ENCODE results near the gene NDUFB4.
A peak's percentile ranks its signal among the peaks of the same experiment; 100 is the strongest.

Gene NDUFB4

DNA sequence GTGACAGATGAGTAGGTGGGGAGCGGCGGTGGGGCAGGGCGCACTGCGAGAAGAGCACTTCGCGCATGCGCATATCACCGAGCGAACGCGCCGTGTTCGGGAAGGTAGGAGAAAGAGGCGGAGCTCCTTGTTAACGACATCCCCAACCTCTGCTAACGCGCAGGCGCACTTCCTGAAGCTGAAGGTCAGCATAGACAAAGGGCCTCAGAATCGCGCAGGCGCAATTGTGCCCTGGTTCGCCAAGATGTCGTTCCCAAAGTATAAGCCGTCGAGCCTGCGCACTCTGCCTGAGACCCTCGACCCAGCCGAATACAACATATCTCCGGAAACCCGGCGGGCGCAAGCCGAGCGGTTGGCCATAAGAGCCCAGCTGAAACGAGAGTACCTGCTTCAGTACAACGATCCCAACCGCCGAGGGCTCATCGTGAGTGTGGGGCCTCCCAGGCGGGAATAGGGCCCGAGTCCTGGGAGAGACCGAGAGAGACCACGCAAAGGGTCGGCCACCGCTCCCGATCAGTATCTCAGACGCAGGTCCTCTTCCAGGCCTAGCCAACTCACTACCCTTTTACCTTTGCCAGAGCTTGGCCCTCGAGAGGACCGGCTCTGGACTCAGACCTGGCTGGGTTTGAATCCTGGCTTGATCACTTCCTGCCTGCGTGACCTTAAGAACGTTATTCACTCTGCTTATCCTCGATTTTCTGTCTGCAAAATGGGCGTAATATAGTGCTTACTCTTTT lies at the start of gene NDUFB4:
NDUFB4 (plus strand) TSS at position 221 of the 737 bp plus-strand sequence; CDS start at position 245, 24 bp downstream.
- DNase-seq (ENCODE audit: low spot score), result peak; percentile 98

DNA sequence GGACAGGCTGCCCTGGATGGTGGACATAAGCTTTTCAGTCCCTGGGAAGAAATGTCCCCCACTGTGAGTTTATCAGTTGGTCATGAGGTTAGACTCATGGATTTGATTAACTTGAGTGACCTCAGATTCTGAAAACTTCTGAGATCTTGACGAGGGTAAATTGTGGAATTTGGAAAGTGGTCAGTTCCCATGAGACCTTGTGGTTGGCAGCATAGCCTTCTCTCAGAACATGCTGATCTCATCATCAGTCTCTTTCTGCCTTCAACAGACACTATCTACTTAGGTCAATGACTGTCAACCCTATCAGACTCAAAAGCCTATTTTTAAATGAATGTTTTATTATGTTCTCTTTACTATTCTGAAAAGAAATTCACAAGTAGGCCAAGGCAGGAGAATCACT lies 45.6 kb upstream of the NDUFB4 start:
- no peak for DNase-seq (ENCODE audit: low spot score)

DNA sequence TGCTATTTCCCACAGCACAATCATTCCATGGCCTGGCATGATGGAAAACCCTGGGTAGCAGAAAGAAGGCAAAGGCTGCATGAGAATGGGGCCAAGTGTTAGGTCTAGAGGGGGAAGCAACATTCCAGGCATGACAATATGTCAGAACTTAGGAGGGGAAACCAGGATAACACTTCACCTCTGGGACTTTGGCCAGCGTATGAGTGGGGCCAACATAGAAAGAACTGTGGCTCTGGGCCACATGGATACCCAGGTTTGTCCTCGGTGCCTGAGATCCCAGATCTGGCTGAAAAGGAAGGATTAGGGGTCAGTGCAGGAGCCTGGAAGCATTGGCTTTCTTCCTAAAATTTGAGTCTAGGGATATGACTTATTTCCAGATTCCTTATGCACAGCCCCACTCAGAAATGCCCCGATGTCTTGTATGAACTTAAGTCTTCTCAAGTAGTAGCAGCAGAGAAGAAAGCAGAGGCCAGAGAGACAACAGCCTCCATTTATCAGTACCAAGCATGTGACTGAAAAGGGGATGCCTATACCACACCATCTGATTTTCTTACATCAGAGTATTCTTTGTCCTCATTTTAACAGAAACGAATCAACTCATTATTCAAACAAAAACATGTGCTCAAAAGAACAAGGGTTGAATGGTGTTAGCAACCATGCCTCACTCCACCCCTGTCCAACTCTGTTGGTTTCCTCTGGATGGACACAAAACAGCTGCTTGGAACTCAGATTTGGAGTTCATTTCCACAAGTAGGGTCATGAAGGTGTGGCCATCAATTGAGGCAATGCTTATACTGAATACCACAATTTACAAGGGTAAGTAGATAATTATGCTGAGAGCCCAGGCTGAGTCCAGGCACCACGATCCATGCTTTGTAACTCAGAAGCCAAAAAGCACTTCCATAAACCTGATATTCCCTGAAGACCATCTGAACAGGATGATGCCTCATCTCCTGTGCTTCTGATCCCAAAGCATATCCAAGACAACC lies 43.7 kb upstream of the NDUFB4 start:
- DNase-seq (ENCODE audit: low spot score), result no peak

DNA sequence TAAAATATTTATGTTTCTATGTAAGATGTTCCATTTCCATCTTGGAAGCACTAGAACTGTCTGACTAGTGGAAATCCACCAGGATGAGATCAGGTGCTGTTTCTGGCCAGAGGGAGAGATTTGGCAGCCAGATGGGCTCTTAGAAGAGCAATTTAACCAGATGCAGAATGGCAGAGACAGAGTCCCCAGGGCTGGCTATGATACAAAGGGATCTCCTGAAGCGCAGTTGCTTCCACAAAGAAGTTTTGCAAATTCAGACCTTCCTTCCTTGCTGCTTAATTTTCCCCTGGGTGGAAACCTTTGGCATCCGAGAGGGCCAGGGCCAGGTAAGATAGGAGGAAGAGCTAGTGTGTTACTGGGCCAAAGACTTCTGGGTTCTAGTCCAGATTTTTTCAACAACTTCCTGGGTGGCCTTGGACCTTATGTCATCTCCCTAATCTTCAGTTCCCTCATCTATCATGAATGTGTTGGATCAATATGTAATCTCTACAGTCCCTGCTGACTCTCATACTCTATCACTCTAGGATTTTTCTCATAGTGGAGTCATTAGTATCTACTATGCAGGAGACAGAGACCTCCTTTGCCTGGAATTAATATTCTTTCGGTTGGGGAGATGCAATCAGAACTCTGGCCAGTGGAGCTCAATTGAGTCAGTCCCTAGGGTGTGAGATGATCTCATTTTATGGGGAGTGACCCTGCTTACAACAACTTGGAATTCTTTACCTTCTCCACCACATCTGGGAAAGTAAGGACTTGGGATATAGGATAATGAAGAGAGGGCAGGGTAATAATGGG lies 41.1 kb upstream of the NDUFB4 start:
- DNase-seq (ENCODE audit: low spot score), result no peak

DNA sequence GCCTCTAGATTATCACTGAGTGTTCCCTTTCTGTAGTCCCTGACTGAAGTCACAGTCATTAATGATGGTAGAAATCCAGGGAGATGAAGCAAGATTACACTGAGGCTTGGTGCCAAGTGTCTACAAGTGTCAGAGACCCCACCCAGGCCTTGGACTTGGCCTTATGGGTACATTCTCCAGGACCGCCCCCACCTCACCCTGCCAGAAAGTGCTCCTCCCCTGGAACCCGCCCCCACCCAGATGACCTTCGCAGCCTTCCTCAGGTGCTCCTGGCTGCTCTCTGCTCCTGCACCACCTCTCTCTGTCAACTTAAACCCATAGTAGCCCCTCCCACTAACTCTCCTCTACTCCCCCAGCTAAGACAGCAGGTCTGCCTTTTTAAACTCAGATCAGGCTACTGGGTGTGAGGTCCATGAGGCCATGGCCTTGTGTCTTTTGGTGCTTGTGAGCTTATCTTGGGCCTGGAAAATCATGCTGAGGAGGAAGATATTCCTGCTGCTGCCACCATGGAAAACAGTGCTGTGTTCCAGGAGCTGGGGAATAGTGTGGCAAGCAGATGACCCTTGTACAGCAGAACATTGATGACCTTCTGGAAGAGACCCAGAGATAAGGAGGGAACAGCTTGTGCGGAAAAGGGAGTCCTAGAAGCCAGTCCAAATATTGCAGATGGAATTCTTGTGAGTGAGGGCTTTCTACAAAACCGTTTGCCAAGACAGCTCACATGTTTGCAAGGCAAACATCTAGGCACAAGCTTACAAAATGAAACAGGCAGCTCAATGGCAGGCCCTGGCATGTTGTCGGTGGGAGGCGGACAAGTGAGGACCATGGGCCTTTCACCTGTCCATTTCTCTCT lies 40.3 kb upstream of the NDUFB4 start:
- no peak for DNase-seq (ENCODE audit: low spot score)

DNA sequence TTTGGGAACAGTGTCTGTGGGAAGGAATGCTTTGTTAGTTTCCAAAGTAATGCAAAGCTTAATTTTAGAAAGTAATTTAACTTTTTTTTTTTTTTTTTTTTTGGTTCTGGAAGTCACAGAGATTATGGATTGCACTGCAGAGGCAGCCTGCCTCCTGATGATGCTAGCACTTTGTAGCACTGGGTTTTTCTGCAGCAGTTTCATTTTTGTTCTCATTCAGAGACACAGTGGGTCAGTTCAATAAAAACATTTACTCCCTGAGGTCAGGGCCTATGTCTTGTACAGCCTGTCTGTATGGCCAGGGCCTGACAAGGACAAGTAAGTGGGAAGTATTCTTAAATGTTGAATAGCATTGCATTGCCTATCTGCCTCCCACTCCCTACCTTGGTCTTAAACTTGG lies 39.0 kb upstream of the NDUFB4 start:
- no peak for DNase-seq (ENCODE audit: low spot score)

DNA sequence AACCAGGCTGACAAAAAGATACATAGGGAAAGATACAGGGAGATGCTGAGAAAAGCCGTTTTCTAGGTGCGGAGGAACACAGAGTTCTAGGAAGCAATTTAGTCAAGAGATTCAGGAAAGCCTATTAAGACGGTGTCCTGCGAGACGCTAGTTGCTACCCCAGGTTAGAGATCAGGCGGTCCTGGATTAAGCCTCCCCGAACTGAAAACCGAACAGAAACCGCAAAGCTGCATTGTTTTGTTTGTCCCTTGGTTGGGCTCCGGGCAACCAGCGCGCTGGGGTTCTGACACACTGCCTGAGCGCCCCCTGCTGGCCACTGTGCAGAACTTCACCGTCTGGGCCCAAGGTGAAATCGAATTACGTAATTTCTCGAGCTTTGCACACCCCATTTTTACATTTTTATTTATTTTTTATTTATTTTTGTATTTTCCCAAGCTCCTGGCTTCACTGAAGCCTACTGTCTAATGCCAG lies 37.3 kb upstream of the NDUFB4 start:
- peak; percentile 84 for DNase-seq (ENCODE audit: low spot score)

DNA sequence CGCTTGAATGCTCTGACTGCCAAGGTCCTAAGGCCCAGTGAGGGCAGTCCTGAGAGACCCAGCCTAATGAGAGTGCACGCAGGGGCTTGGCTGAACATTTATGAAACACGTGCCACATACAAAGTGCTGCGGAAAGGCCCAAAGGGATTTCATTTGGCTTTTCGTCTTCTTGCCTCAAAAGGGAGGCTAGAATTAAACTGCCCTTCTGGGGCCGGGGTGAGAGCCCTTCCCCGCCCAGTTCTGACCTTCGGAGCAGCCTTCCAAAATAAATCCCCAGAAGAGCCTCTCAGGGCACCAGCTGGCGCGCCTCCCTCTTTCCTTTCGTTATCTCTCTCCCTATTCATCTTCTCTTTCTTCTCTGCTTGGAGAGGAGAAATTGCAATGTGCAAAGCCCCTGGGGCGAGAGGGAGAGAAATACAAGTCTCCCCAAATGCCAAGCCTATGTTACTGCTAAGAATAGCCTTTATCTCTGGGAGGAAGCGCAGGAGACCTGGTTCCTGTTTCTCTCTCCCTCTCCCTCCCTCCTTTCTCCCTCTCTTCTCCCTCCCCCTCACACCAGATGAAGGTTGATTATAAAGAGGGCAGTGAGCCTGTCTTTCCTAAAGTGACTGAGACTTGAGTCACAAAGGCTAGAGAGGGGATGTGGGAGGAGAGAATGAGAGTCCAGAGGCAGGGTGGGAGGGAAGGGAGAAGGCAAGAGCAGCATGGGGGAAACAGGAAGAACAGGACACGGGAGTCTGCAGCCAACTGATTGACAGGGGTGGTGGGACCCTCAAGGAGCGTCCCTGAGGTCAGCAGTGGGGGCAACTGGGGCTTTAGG lies 36.7 kb upstream of the NDUFB4 start:
- no peak for DNase-seq (ENCODE audit: low spot score)

DNA sequence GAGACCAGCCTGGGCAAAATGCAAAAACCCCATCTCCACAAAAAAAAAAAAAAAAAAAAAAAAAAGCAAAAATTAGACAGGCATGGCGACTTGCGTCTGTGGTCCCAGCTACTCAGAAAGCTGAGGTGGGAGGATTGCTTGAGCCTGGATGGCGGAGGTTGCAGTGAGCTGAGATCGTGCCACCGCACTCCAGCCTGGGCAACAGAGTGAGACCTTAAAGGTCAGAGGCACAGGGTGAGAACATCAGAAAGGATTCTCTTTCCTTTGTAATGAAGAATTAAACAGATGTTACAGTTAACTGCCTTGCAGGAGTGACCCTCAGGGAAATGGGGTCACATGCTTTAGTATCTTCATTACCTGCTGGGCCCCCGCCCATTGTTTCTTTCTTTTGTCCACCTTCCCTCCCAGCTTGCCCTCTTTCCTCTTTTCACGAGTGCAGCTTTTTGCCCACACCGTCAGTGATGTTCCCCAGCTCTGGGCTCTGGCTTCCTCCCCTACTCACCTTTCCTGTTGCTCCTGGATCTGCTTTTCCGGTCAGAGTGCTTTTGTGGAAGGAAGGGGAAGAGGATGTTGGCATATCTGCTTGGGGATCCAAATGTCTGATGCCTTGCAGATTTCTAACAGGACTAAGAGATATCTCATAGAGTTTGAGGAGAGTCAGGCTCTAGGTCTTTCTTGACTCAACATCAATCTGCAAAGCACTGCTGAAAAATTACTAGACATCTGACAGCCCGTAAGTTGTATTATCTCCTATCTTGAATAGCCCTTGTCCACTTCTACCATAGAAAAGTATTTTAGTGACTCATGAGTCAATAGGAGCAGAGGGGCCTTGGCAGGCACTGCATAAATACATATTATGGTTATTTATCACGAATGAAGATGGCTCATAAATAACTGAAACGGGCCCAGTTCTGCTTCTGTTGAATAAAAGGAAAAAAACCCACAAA lies 35.6 kb upstream of the NDUFB4 start:
- no peak for DNase-seq (ENCODE audit: low spot score)

DNA sequence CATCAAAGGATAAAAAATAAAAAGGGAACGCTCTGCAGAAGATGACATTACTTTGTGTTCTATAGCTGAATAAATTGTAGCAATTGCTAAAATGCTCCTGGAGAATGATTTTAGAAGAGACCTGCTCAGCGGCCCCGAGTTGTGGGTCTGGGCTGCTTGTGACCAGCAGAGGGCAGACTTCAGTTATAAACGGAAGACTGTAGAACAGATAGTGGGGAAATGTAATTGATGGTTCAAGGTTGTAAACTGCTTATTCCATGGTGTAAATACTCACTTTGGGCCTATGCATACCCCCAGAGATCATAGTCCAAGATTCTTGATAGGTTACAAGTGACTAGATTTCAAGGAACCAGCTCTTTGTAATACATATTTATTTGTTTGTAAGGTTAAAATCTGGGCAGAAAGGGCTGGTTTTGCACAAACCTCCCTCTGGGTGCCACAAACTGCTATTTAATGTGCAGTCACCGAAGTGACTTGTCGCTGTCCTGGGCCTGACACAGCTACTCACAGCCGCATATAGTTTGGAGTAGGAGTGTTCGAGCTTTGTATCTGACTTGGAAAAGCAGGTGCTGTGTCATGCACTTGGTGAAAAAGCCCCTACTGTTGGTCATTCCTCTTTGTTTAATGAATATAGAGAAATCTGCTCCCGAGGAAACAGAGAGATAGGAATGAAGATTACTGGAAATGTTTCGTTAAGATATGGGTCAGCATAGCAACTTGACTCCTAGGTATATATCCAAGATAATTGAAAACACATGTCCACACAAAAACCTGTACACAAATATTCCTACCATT lies 34.7 kb upstream of the NDUFB4 start:
- DNase-seq (ENCODE audit: low spot score), result no peak

DNA sequence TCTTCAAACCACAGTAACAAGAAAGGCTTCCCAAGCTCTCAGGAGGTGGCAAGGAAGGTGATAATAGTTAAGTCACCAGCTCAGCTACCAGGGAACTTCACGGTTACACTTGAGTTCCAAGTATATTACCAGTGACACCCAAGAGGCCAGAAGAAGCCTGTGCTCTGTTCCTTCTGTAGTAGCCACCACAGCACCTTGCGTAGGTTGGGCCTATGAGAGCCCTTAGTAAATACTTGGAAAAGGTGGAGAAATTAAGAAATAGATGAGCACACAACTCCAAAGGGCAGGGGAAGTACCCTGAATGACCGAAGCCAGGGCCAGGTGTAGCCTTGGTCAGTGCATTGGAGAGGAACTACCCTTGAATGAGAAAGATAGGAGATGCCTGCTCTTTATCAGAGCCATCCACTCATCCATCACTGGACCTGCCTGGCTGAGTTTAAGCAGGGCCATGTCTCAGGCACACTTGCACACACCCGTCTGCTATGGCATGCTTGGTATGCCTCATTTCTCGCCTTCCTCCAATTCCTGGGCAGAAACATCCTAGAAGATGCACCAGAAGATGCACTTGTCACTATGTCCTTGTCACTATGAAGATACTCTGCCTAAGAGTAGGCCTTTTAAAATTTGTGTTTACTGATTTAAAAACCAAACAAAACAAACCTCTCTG lies 32.6 kb upstream of the NDUFB4 start:
- DNase-seq (ENCODE audit: low spot score), result no peak

DNA sequence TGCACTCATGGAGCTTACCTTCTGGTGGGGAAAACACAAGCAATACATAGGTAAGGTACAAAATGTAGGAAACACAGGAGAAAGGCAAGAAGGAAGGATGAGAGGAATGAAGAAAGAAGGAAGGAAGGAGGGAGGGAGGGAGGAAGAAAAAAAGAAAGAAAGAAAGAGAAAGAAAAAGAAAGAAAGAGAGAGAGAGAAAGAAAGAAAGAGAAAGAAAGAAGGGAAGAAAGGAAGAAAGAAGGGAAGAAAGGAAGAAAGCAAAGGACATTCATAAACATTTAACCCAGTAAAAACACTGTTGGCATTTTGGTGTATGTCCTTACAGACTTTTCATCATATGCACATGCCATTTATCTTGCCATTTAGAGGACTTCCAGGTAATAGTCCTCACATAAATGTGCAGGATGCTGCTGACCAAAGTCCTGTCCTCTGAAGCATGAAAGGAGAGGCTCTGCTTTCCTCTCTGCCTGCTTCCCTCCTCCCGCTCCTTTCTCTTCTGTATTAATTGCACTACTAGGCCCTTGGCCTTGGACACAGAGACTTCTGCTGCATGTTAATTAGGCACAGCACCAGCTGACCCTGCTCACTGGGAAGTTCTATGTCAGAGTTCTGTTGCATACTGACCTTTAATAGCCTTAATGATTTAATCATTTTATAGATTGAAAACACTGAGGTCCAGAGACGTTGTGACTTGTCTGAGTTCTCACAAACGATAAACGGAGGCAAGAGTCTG lies 29.7 kb upstream of the NDUFB4 start:
- no peak for DNase-seq (ENCODE audit: low spot score)

DNA sequence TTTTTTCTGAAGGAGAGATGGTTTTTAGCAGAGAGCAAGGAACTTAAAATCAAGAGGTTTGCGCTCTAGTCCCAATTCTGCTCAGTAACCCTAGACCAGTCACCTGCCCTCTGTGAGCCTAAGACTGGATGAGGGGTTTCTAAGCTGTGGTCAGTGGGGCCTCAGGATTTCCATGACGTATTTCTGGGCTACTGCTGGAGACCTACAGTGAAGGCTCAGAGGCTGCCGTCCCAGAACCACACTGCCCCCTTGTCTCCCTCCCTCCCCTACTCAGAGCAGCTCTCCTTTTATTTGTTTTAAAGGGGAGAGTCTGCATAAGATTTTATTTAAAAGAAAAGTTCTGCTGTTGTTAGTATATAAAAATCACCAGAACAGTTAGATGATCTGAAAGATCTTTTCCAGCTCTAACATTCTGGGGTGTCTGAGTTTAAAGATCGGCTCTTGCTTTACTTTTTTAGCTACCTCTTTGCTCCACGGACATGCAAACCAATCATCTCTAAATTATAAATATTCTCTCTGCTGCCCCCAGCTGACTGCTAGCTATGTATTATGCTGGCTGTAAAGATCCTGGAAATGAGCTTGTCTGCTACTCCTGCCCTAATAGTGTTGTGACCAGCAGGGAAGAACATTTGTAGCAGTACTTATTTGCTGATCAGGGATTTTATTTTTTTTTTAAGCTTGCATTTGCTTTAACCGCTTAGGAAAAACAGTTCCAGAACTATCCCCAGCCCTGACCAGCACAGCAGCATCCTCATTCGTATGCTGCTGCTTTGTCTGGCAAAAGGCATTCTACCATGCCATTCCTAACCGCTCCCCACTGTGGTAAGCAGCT lies 28.6 kb upstream of the NDUFB4 start:
- DNase-seq (ENCODE audit: low spot score), result no peak

DNA sequence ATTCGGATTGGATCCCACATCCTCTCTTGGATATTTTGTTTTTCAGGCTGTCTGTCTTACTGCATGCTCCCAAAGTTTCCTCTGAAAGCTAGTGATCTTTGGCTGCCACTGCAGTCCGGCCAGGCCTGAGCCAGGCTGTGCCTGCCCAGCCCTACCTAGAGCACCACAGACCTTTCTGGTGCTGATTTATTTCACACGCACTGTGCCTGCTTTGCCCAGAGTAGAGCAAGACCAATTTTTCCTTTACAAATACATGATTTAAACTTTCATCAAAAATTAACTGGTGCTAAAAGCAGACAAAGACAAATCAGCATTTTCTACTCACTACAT lies 28.0 kb upstream of the NDUFB4 start:
- no peak for DNase-seq (ENCODE audit: low spot score)

DNA sequence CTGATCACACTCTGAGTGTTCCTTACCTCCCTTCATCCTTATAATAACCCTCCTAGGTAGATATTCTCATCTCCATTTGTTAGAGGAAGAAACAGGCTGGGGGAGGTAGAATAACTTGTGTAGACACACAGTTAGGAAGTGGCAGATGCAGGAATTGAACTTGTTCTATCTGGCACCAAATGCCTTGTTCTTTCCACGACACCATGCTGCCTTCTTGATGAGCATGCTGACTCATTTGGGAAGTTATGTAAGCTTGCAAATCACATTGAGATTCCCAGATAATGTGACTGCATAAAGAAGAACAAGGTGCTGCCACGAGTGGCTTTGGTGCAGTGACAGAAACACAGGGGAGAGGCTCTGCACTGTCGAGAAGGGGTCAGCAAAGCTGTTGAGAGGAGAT lies 27.5 kb upstream of the NDUFB4 start:
- DNase-seq (ENCODE audit: low spot score), result no peak

All from AG08396 (cell line).